IPS DF 6.9 (cell line): ENCODE measurements around the gene TP53RK.

Experiments
- DNase-seq: peaks from one replicate; pipeline ENCODE4 v3.0.0-alpha.2; 2013; ENCODE audit warnings: low read depth, low spot score
- H3K27ac ChIP-seq: one replicate; pipeline ENCODE4 v1.5.1; 2013; ENCODE audit warnings: low read length, control low read depth
- H3K27me3 ChIP-seq: 2 replicates; pipeline ENCODE4 v1.6.1; 2013; ENCODE audit warnings: mild to moderate bottlenecking, low read length; ENCODE audit not compliant: control insufficient read depth, insufficient read depth
- H3K36me3 ChIP-seq: 2 replicates; pipeline ENCODE4 v1.6.1; 2013; ENCODE audit warnings: low read length; ENCODE audit not compliant: control insufficient read depth, insufficient read depth
- H3K4me1 ChIP-seq: 2 replicates; pipeline ENCODE4 v1.6.1; 2013; ENCODE audit warnings: low read length; ENCODE audit not compliant: control insufficient read depth, insufficient read depth
- H3K4me3 ChIP-seq: 2 replicates; pipeline ENCODE4 v1.5.1; 2013; ENCODE audit warnings: mild to moderate bottlenecking, low read length
- H3K9me3 ChIP-seq: 2 replicates; pipeline ENCODE4 v1.6.1; 2013; ENCODE audit warnings: low read length, inconsistent platforms; ENCODE audit not compliant: control insufficient read depth, insufficient read depth
- WGBS: extraction: QIAGEN DNeasy Blood & Tissue Kit; methylation state at CpG from one replicate; pipeline ENCODE4 v1.1.7; 2013; ENCODE audit warnings: mixed read lengths, missing lambda C conversion rate; ENCODE audit not compliant: insufficient read length, insufficient coverage; 5-methylcytosine and 5-hydroxymethylcytosine counted together

TP53RK gene

GRCh38 chr20:46646659-46647380 is 42.4 kb downstream of the TP53RK start:
- H3K4me3 ChIP-seq = no peak overlapping the region
- H3K36me3 ChIP-seq = no peaks in the 10 kb centered on the region
- WGBS = no CpG with 5 or more reads among the region's 3 CpGs
- no peak for DNase-seq
- peaks cover 4% of the 10 kb centered on the region; the same call in 1 of the 2 replicates for H3K27me3 ChIP-seq
- no peak overlapping the region for H3K27ac ChIP-seq
- H3K4me1 ChIP-seq = peaks cover 2% of the 10 kb centered on the region; the same call in 1 of the 2 replicates
- H3K9me3 ChIP-seq = no peaks in the 10 kb centered on the region

GRCh38 chr20:46646122-46646521 is 43.1 kb downstream of the TP53RK start:
- Histone ChIP-seq H3K4me3 (no peak overlapping the region), H3K9me3 (no peaks in the 10 kb centered on the region), H3K4me1 (no peaks in the 10 kb centered on the region), H3K36me3 (no peaks in the 10 kb centered on the region), H3K27ac (no peak overlapping the region), H3K27me3 (peaks cover 4% of the 10 kb centered on the region; the same call in 1 of the 2 replicates)
- no CpG with 5 or more reads among the region's 4 CpGs for WGBS
- no peak for DNase-seq

- Histone ChIP-seq H3K27me3 (peaks cover 3% of the 10 kb centered on the region; the same call in 1 of the 2 replicates), H3K27ac (no peak overlapping the region), H3K36me3 (no peaks in the 10 kb centered on the region), H3K4me1 (no peaks in the 10 kb centered on the region), H3K9me3 (no peaks in the 10 kb centered on the region), H3K4me3 (no peak overlapping the region)
- no peak for DNase-seq
- WGBS = no CpG with 5 or more reads among the region's 1 CpG
Measured at GRCh38 chr20:46644733-46645132, 44.5 kb downstream of the TP53RK start.

GRCh38 chr20:46644160-46644559 is 45.1 kb downstream of the TP53RK start:
- H3K4me1 ChIP-seq = no peaks in the 10 kb centered on the region
- H3K9me3 ChIP-seq = no peaks in the 10 kb centered on the region
- WGBS = no CpG with 5 or more reads among the region's 3 CpGs
- H3K36me3 ChIP-seq = no peaks in the 10 kb centered on the region
- no peak for DNase-seq
- peaks cover 3% of the 10 kb centered on the region; the same call in 1 of the 2 replicates for H3K27me3 ChIP-seq
- H3K4me3 ChIP-seq = no peak overlapping the region
- H3K27ac ChIP-seq = no peak overlapping the region

GRCh38 chr20:46642969-46643343 is 46.3 kb downstream of the TP53RK start:
- no CpG with 5 or more reads among the region's 5 CpGs for WGBS
- H3K4me3 ChIP-seq = no peak overlapping the region
- no peaks in the 10 kb centered on the region for H3K27me3 ChIP-seq
- H3K36me3 ChIP-seq = no peaks in the 10 kb centered on the region
- no peak for DNase-seq
- no peaks in the 10 kb centered on the region for H3K4me1 ChIP-seq
- no peak overlapping the region for H3K27ac ChIP-seq
- H3K9me3 ChIP-seq = no peaks in the 10 kb centered on the region

- H3K36me3 ChIP-seq = no peaks in the 10 kb centered on the region
- H3K27me3 ChIP-seq = no peaks in the 10 kb centered on the region
- H3K4me1 ChIP-seq = no peaks in the 10 kb centered on the region
- no peak overlapping the region for H3K27ac ChIP-seq
- no peak overlapping the region for H3K4me3 ChIP-seq
- WGBS = no CpG with 5 or more reads among the region's 12 CpGs
- H3K9me3 ChIP-seq = no peaks in the 10 kb centered on the region
- no peak for DNase-seq
Measured at GRCh38 chr20:46642265-46642968, 46.8 kb downstream of the TP53RK start.

- Histone ChIP-seq H3K9me3 (no peaks in the 10 kb centered on the region), H3K27me3 (no peaks in the 10 kb centered on the region), H3K27ac (no peak overlapping the region), H3K4me1 (no peaks in the 10 kb centered on the region), H3K36me3 (no peaks in the 10 kb centered on the region), H3K4me3 (no peak overlapping the region)
- DNase-seq = no peak
Measured at GRCh38 chr20:46641424-46641823, 47.8 kb downstream of the TP53RK start.

GRCh38 chr20:46640536-46641311 is 48.5 kb downstream of the TP53RK start:
- H3K27ac ChIP-seq = no peak overlapping the region
- DNase-seq = no peak
- no peak overlapping the region for H3K4me3 ChIP-seq
- no peaks in the 10 kb centered on the region for H3K36me3 ChIP-seq
- WGBS = no CpG with 5 or more reads among the region's 14 CpGs
- no peaks in the 10 kb centered on the region for H3K9me3 ChIP-seq
- H3K4me1 ChIP-seq = no peaks in the 10 kb centered on the region
- H3K27me3 ChIP-seq = no peaks in the 10 kb centered on the region

GRCh38 chr20:46640044-46640443 is 49.2 kb downstream of the TP53RK start:
- Histone ChIP-seq H3K27ac (no peak overlapping the region), H3K4me1 (no peaks in the 10 kb centered on the region), H3K9me3 (no peaks in the 10 kb centered on the region), H3K27me3 (no peaks in the 10 kb centered on the region), H3K36me3 (no peaks in the 10 kb centered on the region), H3K4me3 (no peak overlapping the region)
- DNase-seq = no peak
- WGBS = no CpG with 5 or more reads among the region's 6 CpGs

GRCh38 chr20:46639587-46639986 is 49.7 kb downstream of the TP53RK start:
- DNase-seq = no peak
- H3K27me3 ChIP-seq = no peaks in the 10 kb centered on the region
- H3K4me1 ChIP-seq = no peaks in the 10 kb centered on the region
- H3K36me3 ChIP-seq = no peaks in the 10 kb centered on the region
- no peaks in the 10 kb centered on the region for H3K9me3 ChIP-seq
- H3K4me3 ChIP-seq = no peak overlapping the region
- no CpG with 5 or more reads among the region's 3 CpGs for WGBS
- H3K27ac ChIP-seq = no peak overlapping the region
